Natural killer cell (primary cell): ENCODE results near the gene CARS1. TPM values are rescaled to one million over a fixed set of nuclear protein-coding genes. Genes with fewer than 3 reads are reported as not detected.
"Not testable (repeated sequence)": the region's sequence is repeated elsewhere in the genome, so short reads cannot be mapped to it uniquely, and the experiment has no call there.

Experiments used
- ATAC-seq, 3 donors: fragments of 150-1000 bp in 2 of 3; fragments of 200-7000 bp in 1 of 3; cut with Tn5 transposase; 1 replicate in 1 of 3; 2 replicates in 2 of 3; pipeline ENCODE4 v1.10.0; 2021; ENCODE audit warnings: mild to moderate bottlenecking in 2 of 3, moderate library complexity in 2 of 3
- DNase-seq, 2 donors: peaks; one replicate each; pipeline versions ENCODE4 v3.0.0 to v3.0.0-alpha.2; 2013 to 2021; ENCODE audit warnings: mixed read lengths in 1 of 2
- H3K27ac ChIP-seq: one replicate; pipeline ENCODE4 v1.5.1; 2013; ENCODE audit warnings: mild to moderate bottlenecking, low read length
- H3K27me3 ChIP-seq: one replicate; pipeline ENCODE4 v1.6.1; 2013; ENCODE audit warnings: low read length; ENCODE audit not compliant: control insufficient read depth, insufficient read depth
- H3K36me3 ChIP-seq: one replicate; pipeline ENCODE4 v1.6.1; 2013; ENCODE audit warnings: low read length; ENCODE audit not compliant: control insufficient read depth, insufficient read depth
- H3K4me1 ChIP-seq: one replicate; pipeline ENCODE4 v1.6.1; 2013; ENCODE audit warnings: low read length; ENCODE audit not compliant: control insufficient read depth, insufficient read depth
- H3K4me3 ChIP-seq: one replicate; pipeline ENCODE4 v1.5.1; 2013; ENCODE audit warnings: low read length
- H3K9me3 ChIP-seq: one replicate; pipeline ENCODE4 v1.6.1; 2013; ENCODE audit warnings: low read length; ENCODE audit not compliant: control insufficient read depth, insufficient read depth
- H3K27ac Mint-ChIP-seq, 2 donors: one replicate each; pipeline ENCODE4 v1.8.0; 2022; ENCODE audit warnings: mild to moderate bottlenecking in 2 of 2, mixed read lengths in 2 of 2, moderate library complexity in 1 of 2
- H3K27me3 Mint-ChIP-seq, 2 donors: one replicate each; pipeline ENCODE4 v1.8.0; 2022; ENCODE audit warnings: low read depth in 2 of 2, mixed read lengths in 2 of 2
- H3K36me3 Mint-ChIP-seq: one replicate; pipeline ENCODE4 v1.8.0; 2022; ENCODE audit warnings: mixed read lengths
- H3K4me1 Mint-ChIP-seq, 2 donors: one replicate each; pipeline ENCODE4 v1.8.0; 2022; ENCODE audit warnings: mixed read lengths in 2 of 2
- H3K4me3 Mint-ChIP-seq: one replicate; pipeline ENCODE4 v1.8.0; 2022; ENCODE audit warnings: mild to moderate bottlenecking, moderate library complexity, mixed read lengths
- H3K9me3 Mint-ChIP-seq, 2 donors: one replicate each; pipeline ENCODE4 v1.8.0; 2022; ENCODE audit warnings: mixed read lengths in 2 of 2
- WGBS: methylation state at CpG from one replicate; pipeline ENCODE4 v1.1.7; 2013; ENCODE audit warnings: missing lambda C conversion rate; ENCODE audit not compliant: insufficient coverage; 5-methylcytosine and 5-hydroxymethylcytosine counted together
- intact Hi-C: fragments of 100-400 bp; cut with micrococcal nuclease; formaldehyde crosslinking; loops from one replicate; pipeline ENCODE4 v1.14.2; 2022
- total RNA-seq, 4 donors: library from RNA; stranded (reverse); fragments of 120-200 nt in 1 of 4; gene quantifications; one replicate each; pipeline versions ENCODE4 v1.2.3 to v1.2.4, GENCODE V29; 2013 to 2022
- TF ChIP-seq, protein P1 (sequence below): fragments of 200-600 bp; IDR thresholded peaks from one replicate; pipeline ENCODE4 v1.8.0; 2022; ENCODE audit warnings: antibody characterized with exemption

The CARS1 gene
- total RNA-seq, 3 donors from 2014 or later (not counting 1 experiment from before 2014, with no cell fraction given) = 47.9 to 51.3 (median 50.3) TPM

DNA sequence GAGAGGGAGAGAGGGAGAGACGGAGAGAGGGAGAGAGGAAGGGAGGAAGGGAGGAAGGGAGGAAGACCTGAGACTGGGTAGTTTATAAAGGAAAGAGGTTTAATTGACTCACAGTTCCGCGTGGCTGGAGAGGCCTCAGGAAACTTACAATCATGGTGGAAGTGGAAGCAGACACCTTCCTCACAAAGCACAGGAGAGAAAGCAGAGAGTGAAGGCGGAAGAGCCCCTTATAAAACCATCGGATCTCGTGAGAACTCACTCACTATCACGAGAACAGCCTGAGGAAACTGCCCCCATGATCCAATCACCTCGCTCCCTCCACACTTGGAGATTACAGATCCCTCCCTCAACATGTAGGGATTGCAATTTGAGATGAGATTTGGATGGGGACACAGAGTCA, 12.2 kb upstream of the CARS1 start:
- Mint-ChIP-seq H3K4me1 (no peaks in the 10 kb centered on the region), H3K36me3 (no peaks in the 10 kb centered on the region), H3K4me3 (no peak overlapping the region), H3K27me3 (peaks cover 0 to 14% of the 10 kb centered on the region in 2 donors), H3K27ac (no peak overlapping the region), H3K9me3 (no peaks in the 10 kb centered on the region)
- 85% methylated on average over 6 of the region's 8 CpGs for WGBS
- Histone ChIP-seq H3K4me1 (no peaks in the 10 kb centered on the region), H3K27me3 (peaks cover 4% of the 10 kb centered on the region), H3K9me3 (no peaks in the 10 kb centered on the region), H3K4me3 (no peak overlapping the region), H3K27ac (no peak overlapping the region), H3K36me3 (no peaks in the 10 kb centered on the region)
- intact Hi-C loops = no loop called here
- DNase-seq (no peak), ATAC-seq (no peak)
- TF ChIP-seq, protein P1, sequence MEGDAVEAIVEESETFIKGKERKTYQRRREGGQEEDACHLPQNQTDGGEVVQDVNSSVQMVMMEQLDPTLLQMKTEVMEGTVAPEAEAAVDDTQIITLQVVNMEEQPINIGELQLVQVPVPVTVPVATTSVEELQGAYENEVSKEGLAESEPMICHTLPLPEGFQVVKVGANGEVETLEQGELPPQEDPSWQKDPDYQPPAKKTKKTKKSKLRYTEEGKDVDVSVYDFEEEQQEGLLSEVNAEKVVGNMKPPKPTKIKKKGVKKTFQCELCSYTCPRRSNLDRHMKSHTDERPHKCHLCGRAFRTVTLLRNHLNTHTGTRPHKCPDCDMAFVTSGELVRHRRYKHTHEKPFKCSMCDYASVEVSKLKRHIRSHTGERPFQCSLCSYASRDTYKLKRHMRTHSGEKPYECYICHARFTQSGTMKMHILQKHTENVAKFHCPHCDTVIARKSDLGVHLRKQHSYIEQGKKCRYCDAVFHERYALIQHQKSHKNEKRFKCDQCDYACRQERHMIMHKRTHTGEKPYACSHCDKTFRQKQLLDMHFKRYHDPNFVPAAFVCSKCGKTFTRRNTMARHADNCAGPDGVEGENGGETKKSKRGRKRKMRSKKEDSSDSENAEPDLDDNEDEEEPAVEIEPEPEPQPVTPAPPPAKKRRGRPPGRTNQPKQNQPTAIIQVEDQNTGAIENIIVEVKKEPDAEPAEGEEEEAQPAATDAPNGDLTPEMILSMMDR = no peak

DNA sequence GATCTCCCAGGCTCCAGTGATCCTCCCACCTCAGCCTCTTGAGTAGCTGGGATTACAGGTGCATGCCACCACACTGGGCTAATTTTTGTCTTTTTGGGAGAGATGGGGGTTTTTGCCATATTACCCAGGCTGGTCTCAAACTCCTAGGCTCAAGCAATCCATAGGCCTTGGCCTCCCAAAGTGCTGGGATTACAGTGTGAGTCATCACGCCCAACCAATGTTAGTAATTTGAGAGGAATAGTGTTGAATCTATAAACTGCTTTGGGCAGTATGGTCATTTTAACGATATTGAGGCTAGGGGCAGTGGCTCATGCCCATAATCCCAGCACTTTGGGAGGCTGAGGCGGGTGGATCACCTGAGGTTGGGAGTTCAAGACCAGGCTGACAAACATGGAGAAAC, 9.1 kb upstream of the CARS1 start:
- WGBS = 89% methylated on average over 3 of the region's 3 CpGs
- H3K4me1 ChIP-seq, ATAC-seq, H3K36me3 Mint-ChIP-seq, H3K27ac ChIP-seq, H3K27ac Mint-ChIP-seq, H3K36me3 ChIP-seq, DNase-seq, H3K9me3 Mint-ChIP-seq, H3K4me3 Mint-ChIP-seq, H3K4me3 ChIP-seq, H3K4me1 Mint-ChIP-seq, H3K27me3 ChIP-seq, intact Hi-C loops, H3K9me3 ChIP-seq: not testable (repeated sequence)
- peaks cover 15 to 22% of the 10 kb centered on the region in 2 donors for H3K27me3 Mint-ChIP-seq

DNA sequence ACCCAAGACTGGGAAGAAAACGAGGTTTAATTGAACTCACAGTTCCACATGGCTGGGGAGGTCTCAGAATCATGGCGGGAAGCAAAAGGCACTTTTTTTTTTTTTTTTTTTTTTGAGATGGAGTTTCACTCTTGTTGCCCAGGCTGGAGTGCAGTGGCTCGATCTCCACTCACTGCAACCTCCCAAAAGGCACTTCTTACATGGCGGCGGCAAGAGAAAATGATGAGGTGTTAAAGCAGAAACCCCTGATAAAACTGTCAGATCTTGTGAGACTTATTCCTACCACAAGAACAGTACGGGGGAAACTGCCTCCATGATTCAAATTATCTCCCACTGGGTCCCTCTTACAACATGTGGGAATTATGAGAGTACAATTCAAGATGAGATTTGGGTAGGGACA, 7.5 kb upstream of the CARS1 start:
- H3K36me3 Mint-ChIP-seq, H3K27ac Mint-ChIP-seq, H3K27me3 ChIP-seq, DNase-seq, H3K4me1 ChIP-seq, H3K36me3 ChIP-seq, ATAC-seq, H3K4me3 ChIP-seq, H3K4me3 Mint-ChIP-seq, intact Hi-C loops, H3K27ac ChIP-seq, H3K4me1 Mint-ChIP-seq, H3K9me3 Mint-ChIP-seq, H3K9me3 ChIP-seq: not testable (repeated sequence)
- peaks cover 15 to 22% of the 10 kb centered on the region in 2 donors for H3K27me3 Mint-ChIP-seq
- WGBS = 92% methylated on average over 4 of the region's 6 CpGs

DNA sequence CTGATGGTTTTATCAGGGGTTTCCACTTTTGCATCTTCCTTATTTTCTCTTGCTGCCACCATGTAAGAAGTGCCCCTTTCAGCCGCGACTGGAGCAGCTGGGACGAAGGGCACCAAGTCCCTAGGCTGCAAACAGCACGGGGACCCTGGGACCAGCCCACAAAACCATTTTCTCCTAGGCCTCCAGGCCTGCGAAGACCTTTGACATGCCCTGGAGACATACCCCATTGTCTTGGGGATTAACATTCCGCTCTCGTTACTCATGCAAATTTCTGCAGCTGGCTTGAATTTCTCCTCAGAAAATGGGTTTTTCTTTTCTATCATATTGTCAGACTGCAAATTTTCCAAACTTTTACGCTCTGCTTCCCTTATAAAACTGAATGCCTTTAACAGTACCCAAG, 6.7 kb upstream of the CARS1 start:
- intact Hi-C loops, ATAC-seq, H3K4me3 Mint-ChIP-seq, H3K27ac ChIP-seq, H3K27me3 ChIP-seq, H3K36me3 Mint-ChIP-seq, H3K9me3 Mint-ChIP-seq, H3K9me3 ChIP-seq, H3K36me3 ChIP-seq, H3K27ac Mint-ChIP-seq, DNase-seq, H3K4me1 Mint-ChIP-seq, H3K4me3 ChIP-seq, H3K4me1 ChIP-seq: not testable (repeated sequence)
- WGBS = 76% methylated on average over 8 of the region's 8 CpGs
- peaks cover 15 to 22% of the 10 kb centered on the region in 2 donors for H3K27me3 Mint-ChIP-seq

DNA sequence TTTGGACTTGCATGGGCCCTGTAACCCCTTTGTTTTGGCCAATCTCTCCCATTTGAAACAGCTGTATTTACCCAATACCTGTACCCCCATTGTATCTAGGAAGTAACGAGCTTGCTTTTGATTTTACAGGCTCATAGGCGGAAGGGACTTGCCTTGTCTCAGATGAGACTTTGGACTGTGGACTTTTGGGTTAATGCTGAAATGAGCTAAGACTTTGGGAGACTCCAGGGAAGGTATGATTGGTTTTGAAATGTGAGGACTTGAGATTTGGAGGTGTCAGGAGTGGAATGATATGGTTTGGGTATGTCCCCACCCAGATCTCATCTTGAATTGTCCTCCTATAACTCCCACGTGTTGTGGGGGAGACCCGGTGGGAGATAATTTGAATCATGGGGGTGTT, 6.2 kb upstream of the CARS1 start:
- H3K9me3 Mint-ChIP-seq, ATAC-seq, H3K27me3 ChIP-seq, H3K4me1 ChIP-seq, H3K4me1 Mint-ChIP-seq, H3K4me3 Mint-ChIP-seq, intact Hi-C loops, H3K4me3 ChIP-seq, H3K36me3 Mint-ChIP-seq, DNase-seq, H3K27ac Mint-ChIP-seq, H3K9me3 ChIP-seq, H3K36me3 ChIP-seq, H3K27ac ChIP-seq: not testable (repeated sequence)
- peaks cover 15 to 22% of the 10 kb centered on the region in 2 donors for H3K27me3 Mint-ChIP-seq
- WGBS = 85% methylated on average over 2 of the region's 4 CpGs
